ENCODE results near the gene NTN3.

DNA sequence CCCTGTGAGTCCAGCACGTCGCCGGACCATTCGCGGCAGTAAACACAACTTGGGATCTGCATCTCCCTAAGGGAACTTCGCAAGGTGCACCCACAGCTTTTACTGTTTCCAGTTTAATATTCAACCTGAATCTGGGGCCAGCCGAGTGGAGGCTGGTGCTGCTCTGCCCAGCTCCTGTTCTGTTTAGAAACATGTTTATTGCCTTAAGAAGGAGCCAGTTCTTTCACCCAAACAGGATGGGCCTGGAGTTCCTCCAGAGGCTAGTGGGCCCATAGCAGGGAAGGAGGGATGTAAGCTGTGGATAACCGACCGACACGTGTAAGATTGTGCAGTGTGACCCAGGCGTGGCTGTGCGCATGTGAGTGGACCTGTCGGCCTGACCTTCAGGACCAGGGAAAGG, 21.2 kb downstream of the NTN3 start:
- TF ChIP-seq CTCF (IDR thresholded peaks at IDR 0.05) (no peak), POLR2A (IDR thresholded peaks at IDR 0.05) (no peak)
